MCF 10A (cell line): ENCODE measurements around the gene ELF1. TPM values are rescaled to one million over a fixed set of nuclear protein-coding genes. Genes with fewer than 3 reads are reported as not detected.

Experiments used
- BruUV-seq: library from RNA; stranded (reverse); fragments of 400-500 nt; replicated peaks from 2 replicates; lab custom pipeline; 2021; lab: Mats Ljungman, UMichigan
- CTCF ChIA-PET: fragments of 300-600 bp; sonication (Branson Sonifier 250); formaldehyde crosslinking; extraction: SDS; loops from one replicate; lab custom pipeline; 2021; ENCODE audit warnings: antibody characterized with exemption, inconsistent platforms; lab: Yijun Ruan, JAX
- POLR2A ChIA-PET: fragments of 300-600, 350-650 bp; sonication (Branson Sonifier 250); formaldehyde crosslinking; extraction: SDS; loops from one replicate; lab custom pipeline; 2020; ENCODE audit warnings: antibody characterized with exemption, inconsistent platforms; lab: Yijun Ruan, JAX
- DNase-seq: peaks from one replicate; pipeline ENCODE4 v3.0.0-alpha.2; 2018; ENCODE audit not compliant: unreplicated experiment
- H3K27ac Mint-ChIP-seq: one replicate; pipeline ENCODE4 v1.8.0; 2022; ENCODE audit warnings: mild to moderate bottlenecking, low read depth, mixed read lengths; ENCODE audit not compliant: unreplicated experiment
- H3K27me3 Mint-ChIP-seq: one replicate; pipeline ENCODE4 v1.8.0; 2022; ENCODE audit warnings: mixed read lengths; ENCODE audit not compliant: insufficient read depth, unreplicated experiment
- H3K36me3 Mint-ChIP-seq: one replicate; pipeline ENCODE4 v1.8.0; 2022; ENCODE audit warnings: mild to moderate bottlenecking, moderate library complexity, mixed read lengths; ENCODE audit not compliant: insufficient read depth, unreplicated experiment
- H3K4me1 Mint-ChIP-seq: one replicate; pipeline ENCODE4 v1.8.0; 2022; ENCODE audit warnings: mixed read lengths; ENCODE audit not compliant: insufficient read depth, unreplicated experiment
- H3K4me3 Mint-ChIP-seq: one replicate; pipeline ENCODE4 v1.8.0; 2022; ENCODE audit warnings: mild to moderate bottlenecking, moderate library complexity, mixed read lengths; ENCODE audit not compliant: unreplicated experiment
- H3K9me3 Mint-ChIP-seq: one replicate; pipeline ENCODE4 v1.8.0; 2022; ENCODE audit warnings: mixed read lengths; ENCODE audit not compliant: unreplicated experiment
- intact Hi-C: fragments of 100-400 bp; cut with micrococcal nuclease; formaldehyde crosslinking; loops from 2 replicates; pipeline ENCODE4 v1.14.1; 2022
- total RNA-seq: library from RNA; stranded (reverse); gene quantifications from 2 replicates; pipeline ENCODE4 v1.2.3, GENCODE V29; 2022
- TF ChIP-seq, protein P1 (sequence below): fragments of 200-600 bp; IDR thresholded peaks from one replicate; pipeline ENCODE4 v1.8.0; 2022; ENCODE audit warnings: antibody characterized with exemption, mild to moderate bottlenecking; ENCODE audit not compliant: unreplicated experiment

Gene ELF1
- total RNA-seq, 1 experiment from 2014 or later, result 73.7 TPM

DNA sequence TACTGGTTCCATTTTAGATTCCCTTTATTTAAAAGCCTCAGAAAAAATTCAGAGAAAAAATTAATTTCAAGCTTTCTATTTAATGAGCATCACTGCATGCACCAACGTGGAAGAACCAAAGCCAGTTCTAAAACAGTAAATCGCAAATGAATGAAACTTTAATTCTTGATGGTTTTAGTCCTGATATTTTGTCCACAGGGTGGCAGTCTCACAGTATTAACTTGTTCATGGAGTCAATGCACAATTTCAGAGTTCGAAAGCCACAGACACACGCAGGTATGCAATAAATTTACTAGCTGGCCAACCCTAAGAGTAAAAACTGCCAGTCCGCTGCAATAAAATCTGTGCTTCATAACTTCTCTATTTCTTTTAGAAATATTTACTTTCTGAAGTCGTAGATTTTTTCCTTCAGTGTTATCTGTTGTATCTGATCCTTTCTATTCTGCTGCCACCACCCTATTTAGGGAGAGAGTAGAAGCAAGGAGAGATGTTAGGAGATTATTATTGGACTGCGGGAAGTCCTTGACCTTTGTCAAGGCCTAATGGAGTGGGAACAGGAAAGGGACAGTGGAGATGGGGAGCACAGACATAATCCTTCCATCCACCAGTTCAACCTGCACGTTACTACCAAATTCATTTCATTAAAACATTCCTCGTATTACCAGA lies 35.2 kb upstream of the ELF1 start:
- BruUV-seq, result no TSS peak
- DNase-seq, result peak; percentile 78
- peaks cover 6% of the 10 kb centered on the region for H3K36me3 Mint-ChIP-seq
- H3K4me1 Mint-ChIP-seq, result peaks cover 52% of the 10 kb centered on the region
- H3K9me3 Mint-ChIP-seq, result peaks cover 5% of the 10 kb centered on the region
- peak overlapping the region; percentile 83 for H3K27ac Mint-ChIP-seq
- TF ChIP-seq, protein P1, sequence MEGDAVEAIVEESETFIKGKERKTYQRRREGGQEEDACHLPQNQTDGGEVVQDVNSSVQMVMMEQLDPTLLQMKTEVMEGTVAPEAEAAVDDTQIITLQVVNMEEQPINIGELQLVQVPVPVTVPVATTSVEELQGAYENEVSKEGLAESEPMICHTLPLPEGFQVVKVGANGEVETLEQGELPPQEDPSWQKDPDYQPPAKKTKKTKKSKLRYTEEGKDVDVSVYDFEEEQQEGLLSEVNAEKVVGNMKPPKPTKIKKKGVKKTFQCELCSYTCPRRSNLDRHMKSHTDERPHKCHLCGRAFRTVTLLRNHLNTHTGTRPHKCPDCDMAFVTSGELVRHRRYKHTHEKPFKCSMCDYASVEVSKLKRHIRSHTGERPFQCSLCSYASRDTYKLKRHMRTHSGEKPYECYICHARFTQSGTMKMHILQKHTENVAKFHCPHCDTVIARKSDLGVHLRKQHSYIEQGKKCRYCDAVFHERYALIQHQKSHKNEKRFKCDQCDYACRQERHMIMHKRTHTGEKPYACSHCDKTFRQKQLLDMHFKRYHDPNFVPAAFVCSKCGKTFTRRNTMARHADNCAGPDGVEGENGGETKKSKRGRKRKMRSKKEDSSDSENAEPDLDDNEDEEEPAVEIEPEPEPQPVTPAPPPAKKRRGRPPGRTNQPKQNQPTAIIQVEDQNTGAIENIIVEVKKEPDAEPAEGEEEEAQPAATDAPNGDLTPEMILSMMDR, result peak; percentile 50
- ChIA-PET CTCF (interaction anchor here (0.6 to 2.6 kb wide), 25 partner anchors 10 to 341 kb away, joined by 3 to 9 read pairs (median 4); partner anchors contain the start of gene ELF1), POLR2A (interaction anchor here (0.8 to 9.0 kb wide), 9 partner anchors 9 to 276 kb away, joined by 3 to 283 read pairs (median 3); partner anchors contain the start of genes ELF1, NAA16 and SLC25A15)
- no peaks in the 10 kb centered on the region for H3K27me3 Mint-ChIP-seq
- no peak overlapping the region for H3K4me3 Mint-ChIP-seq
- intact Hi-C loops, result no loop called here

DNA sequence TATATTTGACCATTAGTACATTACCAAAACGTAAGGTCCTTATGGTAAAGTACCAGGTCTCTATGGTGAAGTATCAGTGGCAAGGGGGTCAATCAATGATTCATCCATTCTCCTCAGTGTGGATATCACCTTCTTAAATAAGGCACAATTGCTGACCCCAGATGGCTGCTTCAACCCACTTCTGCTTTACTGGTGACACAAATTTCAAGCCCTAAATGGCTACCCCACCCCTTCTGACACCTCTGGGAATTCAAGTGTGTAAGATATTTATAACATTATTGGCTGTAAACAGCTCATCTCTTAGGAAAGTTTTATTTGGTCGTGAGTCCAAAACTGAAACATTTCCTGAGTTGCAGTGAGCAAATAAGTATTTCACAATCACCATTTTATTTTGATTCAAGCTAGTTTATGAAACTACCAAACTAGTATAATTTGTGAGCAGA lies 34.3 kb upstream of the ELF1 start:
- TF ChIP-seq, protein P1, result no peak
- H3K27me3 Mint-ChIP-seq, result no peaks in the 10 kb centered on the region
- ChIA-PET CTCF (interaction anchor here (0.7 to 2.6 kb wide), 14 partner anchors 11 to 1317 kb away, joined by 3 to 9 read pairs (median 4); partner anchors contain the start of gene ELF1), POLR2A (interaction anchor here (0.7 to 9.0 kb wide), 8 partner anchors 8 to 275 kb away, joined by 3 to 283 read pairs (median 4); partner anchors contain the start of genes ELF1, SLC25A15 and WBP4)
- peak overlapping the region; percentile 62 for H3K4me3 Mint-ChIP-seq
- H3K9me3 Mint-ChIP-seq, result peaks cover 14% of the 10 kb centered on the region
- peaks cover 53% of the 10 kb centered on the region for H3K4me1 Mint-ChIP-seq
- DNase-seq, result peak; percentile 63
- peaks cover 16% of the 10 kb centered on the region for H3K36me3 Mint-ChIP-seq
- BruUV-seq, result no TSS peak
- intact Hi-C loops, result no loop called here
- peak overlapping the region; percentile 83 for H3K27ac Mint-ChIP-seq

DNA sequence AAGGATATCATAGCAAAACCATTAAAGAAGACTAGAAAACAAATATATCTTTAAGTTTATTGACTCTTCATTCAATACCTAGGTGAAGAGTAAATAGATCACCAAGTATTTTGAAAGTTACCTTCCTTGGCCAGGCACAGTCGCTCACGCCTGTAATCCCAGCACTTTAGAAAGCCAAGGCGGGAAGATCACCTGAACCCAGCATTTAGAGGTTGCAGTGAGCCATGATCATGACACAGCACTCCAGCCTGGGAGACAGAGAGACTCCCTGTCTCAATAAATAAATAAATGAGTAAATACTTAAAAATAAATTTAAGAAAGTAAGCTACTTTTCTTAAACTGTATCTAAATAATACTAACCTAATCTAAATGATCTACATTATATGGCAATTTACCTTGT lies 33.3 kb upstream of the ELF1 start:
- ChIA-PET CTCF (interaction anchor here (0.7 to 1.9 kb wide), 3 partner anchors 33 to 1316 kb away, joined by 3 to 8 read pairs (median 4); partner anchors contain the start of gene ELF1), POLR2A (interaction anchor here (0.5 to 3.5 kb wide), 5 partner anchors 9 to 59 kb away, joined by 3 to 23 read pairs (median 5); partner anchors contain the start of genes ELF1 and WBP4)
- intact Hi-C loops, result no loop called here
- peaks cover 15% of the 10 kb centered on the region for H3K9me3 Mint-ChIP-seq
- H3K4me3 Mint-ChIP-seq, result no peak overlapping the region
- no peak for DNase-seq
- H3K4me1 Mint-ChIP-seq, result peaks cover 47% of the 10 kb centered on the region
- TF ChIP-seq, protein P1, result no peak
- H3K36me3 Mint-ChIP-seq, result peaks cover 15% of the 10 kb centered on the region
- no TSS peak for BruUV-seq
- no peaks in the 10 kb centered on the region for H3K27me3 Mint-ChIP-seq
- no peak overlapping the region for H3K27ac Mint-ChIP-seq
